Caco-2 (cell line): ENCODE results near the gene EPS15. TPM values are rescaled to one million over a fixed set of nuclear protein-coding genes. Genes with fewer than 3 reads are reported as not detected.

Source experiments
- BruUV-seq: library from RNA; stranded (reverse); fragments of 400-500 nt; replicated peaks from 2 replicates; lab custom pipeline; 2021; lab: Mats Ljungman, UMichigan
- CTCF ChIA-PET: fragments of 300-600 bp; sonication (Branson Sonifier 250); formaldehyde crosslinking; loops from one replicate; lab custom pipeline; 2022; ENCODE audit warnings: antibody characterized with exemption; lab: Charles Lee
- POLR2A ChIA-PET: fragments of 300-600 bp; sonication (Branson Sonifier 250); formaldehyde crosslinking; loops from one replicate; lab custom pipeline; 2022; ENCODE audit warnings: antibody characterized with exemption; lab: Charles Lee
- DNase-seq, 2 experiments: peaks; one replicate each; pipeline versions ENCODE4 v3.0.0 to v3.0.0-alpha.2; 2020 to 2022
- H3K27me3 ChIP-seq: replicated peaks from 2 replicates; pipeline ENCODE4 v1.6.0; 2011; ENCODE audit warnings: low read length; ENCODE audit not compliant: control insufficient read depth, insufficient read depth
- H3K36me3 ChIP-seq: 2 replicates; pipeline ENCODE4 v1.5.1; 2011; ENCODE audit warnings: low read length; ENCODE audit not compliant: control insufficient read depth, insufficient read depth
- H3K4me1 ChIP-seq: fragments of 250-450 bp; sonication (Bioruptor Pico); 2 replicates; pipeline ENCODE4 v1.5.1; 2020; ENCODE audit warnings: mild to moderate bottlenecking
- H3K4me3 ChIP-seq: 2 replicates; pipeline ENCODE4 v1.5.1; 2011; ENCODE audit warnings: low read depth, mild to moderate bottlenecking, control low read depth, low read length
- H3K9me3 ChIP-seq: fragments of 250-450 bp; sonication (Bioruptor Pico); 2 replicates; pipeline ENCODE4 v1.5.1; 2020; ENCODE audit warnings: mild to moderate bottlenecking, moderate library complexity
- H3K27ac Mint-ChIP-seq: one replicate; pipeline ENCODE4 v1.8.0; 2022; ENCODE audit warnings: mixed read lengths; ENCODE audit not compliant: unreplicated experiment
- H3K27me3 Mint-ChIP-seq: one replicate; pipeline ENCODE4 v1.8.0; 2022; ENCODE audit warnings: mixed read lengths; ENCODE audit not compliant: insufficient read depth, unreplicated experiment
- H3K36me3 Mint-ChIP-seq: one replicate; pipeline ENCODE4 v1.8.0; 2022; ENCODE audit warnings: mild to moderate bottlenecking, mixed read lengths; ENCODE audit not compliant: insufficient read depth, unreplicated experiment
- H3K4me1 Mint-ChIP-seq: one replicate; pipeline ENCODE4 v1.8.0; 2022; ENCODE audit warnings: low read depth, mixed read lengths; ENCODE audit not compliant: unreplicated experiment
- H3K4me3 Mint-ChIP-seq: one replicate; pipeline ENCODE4 v1.8.0; 2022; ENCODE audit warnings: mild to moderate bottlenecking, moderate library complexity, mixed read lengths; ENCODE audit not compliant: unreplicated experiment
- H3K9me3 Mint-ChIP-seq: one replicate; pipeline ENCODE4 v1.8.0; 2022; ENCODE audit warnings: mixed read lengths; ENCODE audit not compliant: unreplicated experiment
- intact Hi-C: fragments of 100-400 bp; cut with micrococcal nuclease; formaldehyde crosslinking; loops from one replicate; pipeline ENCODE4 v1.10.0; 2022; ENCODE audit not compliant: unreplicated experiment
- total RNA-seq: library from RNA; stranded (reverse); gene quantifications from 2 replicates; pipeline ENCODE4 v1.2.3, GENCODE V29; 2022
- TF ChIP-seq, protein P1 (sequence below), 2 experiments: fragments of 200-600 bp in 1 of 2; IDR thresholded peaks; 1 replicate in 1 of 2; 2 replicates in 1 of 2; pipeline versions ENCODE4 v1.5.1 to v1.8.0; 2011 to 2022; ENCODE audit warnings: antibody characterized with exemption in 1 of 2, control low read depth in 1 of 2, inconsistent platforms in 1 of 2, low read depth in 1 of 2, low read length in 1 of 2, mild to moderate bottlenecking in 1 of 2, moderate library complexity in 1 of 2; ENCODE audit not compliant: insufficient read depth in 1 of 2, severe bottlenecking in 1 of 2, unreplicated experiment in 1 of 2

The EPS15 gene
- total RNA-seq, 1 experiment from 2014 or later: 41.5 TPM

DNA sequence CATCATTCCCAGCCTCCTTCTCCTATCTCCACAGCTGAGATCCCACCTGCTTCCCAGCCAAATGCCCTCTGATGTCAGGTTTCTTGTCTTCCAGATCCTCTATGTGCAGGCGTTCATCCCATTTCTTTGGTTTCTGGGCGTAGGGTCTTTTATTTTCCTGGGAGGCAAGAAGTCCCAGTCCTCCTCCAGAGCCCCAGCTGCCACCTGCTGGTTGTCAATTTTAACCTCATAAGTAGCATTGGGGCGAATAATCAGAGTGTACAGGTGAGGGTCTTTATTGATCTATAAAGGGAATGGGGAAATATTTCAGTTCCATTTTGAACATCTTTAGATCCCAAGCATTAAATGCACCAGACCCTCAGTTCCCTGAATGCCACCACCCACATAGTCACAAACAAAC is 47.2 kb upstream of the EPS15 start:
- CTCF ChIA-PET: interaction anchor here (0.6 kb wide), 1 partner anchor 61 kb away, joined by 4 read pairs; no protein-coding TSS in a partner anchor
- no peaks in the 10 kb centered on the region for H3K9me3 ChIP-seq
- POLR2A ChIA-PET: interaction anchor here (0.5 kb wide), 1 partner anchor 157 kb away, joined by 5 read pairs; no protein-coding TSS in a partner anchor
- no peaks in the 10 kb centered on the region for H3K36me3 Mint-ChIP-seq
- H3K4me3 ChIP-seq: no peak overlapping the region
- no peak for DNase-seq
- no peaks in the 10 kb centered on the region for H3K27me3 ChIP-seq
- H3K27me3 Mint-ChIP-seq: no peaks in the 10 kb centered on the region
- TF ChIP-seq, protein P1, sequence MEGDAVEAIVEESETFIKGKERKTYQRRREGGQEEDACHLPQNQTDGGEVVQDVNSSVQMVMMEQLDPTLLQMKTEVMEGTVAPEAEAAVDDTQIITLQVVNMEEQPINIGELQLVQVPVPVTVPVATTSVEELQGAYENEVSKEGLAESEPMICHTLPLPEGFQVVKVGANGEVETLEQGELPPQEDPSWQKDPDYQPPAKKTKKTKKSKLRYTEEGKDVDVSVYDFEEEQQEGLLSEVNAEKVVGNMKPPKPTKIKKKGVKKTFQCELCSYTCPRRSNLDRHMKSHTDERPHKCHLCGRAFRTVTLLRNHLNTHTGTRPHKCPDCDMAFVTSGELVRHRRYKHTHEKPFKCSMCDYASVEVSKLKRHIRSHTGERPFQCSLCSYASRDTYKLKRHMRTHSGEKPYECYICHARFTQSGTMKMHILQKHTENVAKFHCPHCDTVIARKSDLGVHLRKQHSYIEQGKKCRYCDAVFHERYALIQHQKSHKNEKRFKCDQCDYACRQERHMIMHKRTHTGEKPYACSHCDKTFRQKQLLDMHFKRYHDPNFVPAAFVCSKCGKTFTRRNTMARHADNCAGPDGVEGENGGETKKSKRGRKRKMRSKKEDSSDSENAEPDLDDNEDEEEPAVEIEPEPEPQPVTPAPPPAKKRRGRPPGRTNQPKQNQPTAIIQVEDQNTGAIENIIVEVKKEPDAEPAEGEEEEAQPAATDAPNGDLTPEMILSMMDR (IDR thresholded peaks at IDR 0.05; ENCODE audit: insufficient read depth in 1 of 2, low read depth in 1 of 2, low read length in 1 of 2, severe bottlenecking in 1 of 2, unreplicated experiment in 1 of 2): peak in 1 of 2 experiments; percentile 3
- BruUV-seq: no TSS peak
- intact Hi-C loops: no loop called here
- H3K27ac Mint-ChIP-seq: no peak overlapping the region
- peaks cover 15% of the 10 kb centered on the region for H3K4me1 Mint-ChIP-seq
- H3K9me3 Mint-ChIP-seq: no peaks in the 10 kb centered on the region
- peaks cover 43% of the 10 kb centered on the region for H3K4me1 ChIP-seq
- H3K36me3 ChIP-seq: no peaks in the 10 kb centered on the region
- no peak overlapping the region for H3K4me3 Mint-ChIP-seq

DNA sequence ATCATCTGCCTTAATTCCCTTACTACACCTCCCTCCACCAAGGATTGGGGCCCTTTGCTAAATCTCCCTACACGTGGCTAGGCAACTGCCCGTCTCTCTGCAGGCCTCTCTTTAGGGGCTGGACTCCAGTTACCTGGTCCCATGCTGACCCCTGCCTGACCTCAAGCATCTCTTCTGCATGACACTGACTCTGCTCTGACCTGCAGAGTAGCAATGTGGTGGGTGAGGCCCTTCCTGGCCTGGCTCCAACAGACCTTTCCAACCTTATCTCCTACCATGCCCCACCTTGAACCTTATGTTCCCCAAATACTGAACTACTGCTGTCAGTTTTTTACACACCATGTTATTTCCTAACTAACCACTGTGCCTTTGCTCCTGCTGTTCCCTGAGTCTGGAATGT is 45.9 kb upstream of the EPS15 start:
- H3K4me1 ChIP-seq: peaks cover 31% of the 10 kb centered on the region
- POLR2A ChIA-PET: no interaction called here
- CTCF ChIA-PET: no interaction called here
- no peak for DNase-seq
- BruUV-seq: no TSS peak
- no peak overlapping the region for H3K27ac Mint-ChIP-seq
- TF ChIP-seq, protein P1 (IDR thresholded peaks at IDR 0.05; ENCODE audit: insufficient read depth in 1 of 2, low read depth in 1 of 2, low read length in 1 of 2, severe bottlenecking in 1 of 2, unreplicated experiment in 1 of 2): no peak
- no peaks in the 10 kb centered on the region for H3K27me3 ChIP-seq
- no peaks in the 10 kb centered on the region for H3K36me3 Mint-ChIP-seq
- no peaks in the 10 kb centered on the region for H3K9me3 Mint-ChIP-seq
- intact Hi-C loops: no loop called here
- H3K36me3 ChIP-seq: no peaks in the 10 kb centered on the region
- peaks cover 9% of the 10 kb centered on the region for H3K4me1 Mint-ChIP-seq
- H3K9me3 ChIP-seq: no peaks in the 10 kb centered on the region
- no peak overlapping the region for H3K4me3 Mint-ChIP-seq
- H3K27me3 Mint-ChIP-seq: no peaks in the 10 kb centered on the region
- H3K4me3 ChIP-seq: no peak overlapping the region

DNA sequence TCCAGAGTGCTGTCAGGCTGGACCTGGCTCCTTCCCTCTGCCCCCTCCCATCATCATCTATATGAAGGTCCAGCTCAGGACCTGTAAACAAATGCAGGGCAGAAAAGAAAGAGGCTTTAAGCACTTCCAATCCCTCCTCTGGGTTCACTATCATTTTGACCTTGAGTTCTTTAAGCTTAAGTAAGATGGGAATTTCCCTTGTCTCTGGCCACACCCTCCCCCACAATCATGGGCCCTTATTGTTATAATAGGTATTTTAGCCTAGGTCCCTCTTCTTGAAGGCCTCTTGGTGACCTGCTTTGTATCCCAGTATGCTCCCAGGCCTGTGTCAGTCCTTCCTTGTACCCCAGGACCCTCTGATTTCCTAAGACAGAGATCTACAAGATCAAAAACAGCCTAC is 45.1 kb upstream of the EPS15 start:
- Histone ChIP-seq H3K4me1 (peaks cover 29% of the 10 kb centered on the region), H3K27me3 (no peaks in the 10 kb centered on the region), H3K9me3 (no peaks in the 10 kb centered on the region), H3K4me3 (no peak overlapping the region), H3K36me3 (no peaks in the 10 kb centered on the region)
- Mint-ChIP-seq H3K4me3 (no peak overlapping the region), H3K27me3 (no peaks in the 10 kb centered on the region), H3K4me1 (peaks cover 9% of the 10 kb centered on the region), H3K27ac (no peak overlapping the region), H3K9me3 (no peaks in the 10 kb centered on the region), H3K36me3 (no peaks in the 10 kb centered on the region)
- BruUV-seq: no TSS peak
- TF ChIP-seq, protein P1 (IDR thresholded peaks at IDR 0.05; ENCODE audit: insufficient read depth in 1 of 2, low read depth in 1 of 2, low read length in 1 of 2, severe bottlenecking in 1 of 2, unreplicated experiment in 1 of 2): no peak
- ChIA-PET CTCF (interaction anchor here (0.6 kb wide), 1 partner anchor 429 kb away, joined by 6 read pairs; no protein-coding TSS in a partner anchor), POLR2A (no interaction called here)
- DNase-seq: no peak
- intact Hi-C loops: no loop called here
